Measurements from ENCODE around the gene LNPEP.

LNPEP gene

GRCh38 chr5:96957254-96958049, 21.6 kb downstream of the LNPEP start:
- DNase-seq = no peak

DNA sequence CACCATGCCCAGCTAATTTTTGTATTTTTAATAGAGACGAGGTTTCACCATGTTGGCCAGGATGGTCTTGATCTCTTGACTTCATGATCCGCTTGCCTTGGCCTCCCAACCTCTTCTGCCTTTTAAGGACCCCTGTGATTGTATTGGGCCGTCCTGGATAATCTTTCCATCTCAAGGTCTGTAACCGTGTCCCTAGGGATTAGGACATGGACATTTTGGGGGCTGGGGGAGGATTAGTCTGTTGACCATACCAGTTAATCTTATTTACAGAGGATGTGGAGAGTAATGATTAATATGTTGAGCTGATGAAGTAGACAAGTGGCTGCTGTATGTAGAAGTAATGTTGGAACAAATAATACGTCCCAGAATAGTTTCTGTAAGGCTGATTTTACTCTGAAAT, 23.1 kb downstream of the LNPEP start:
- DNase-seq = no peak

- no peak for DNase-seq
These were observed 25.2 kb downstream of the LNPEP start for GRCh38 chr5:96961053-96961452.

- no peak for DNase-seq
These were observed 26.7 kb downstream of the LNPEP start for GRCh38 chr5:96962540-96962991.

GRCh38 chr5:96963267-96963666, 27.4 kb downstream of the LNPEP start:
- peak in 13 of 56 donors; percentile 2 to 35 (median 6) for DNase-seq

DNA sequence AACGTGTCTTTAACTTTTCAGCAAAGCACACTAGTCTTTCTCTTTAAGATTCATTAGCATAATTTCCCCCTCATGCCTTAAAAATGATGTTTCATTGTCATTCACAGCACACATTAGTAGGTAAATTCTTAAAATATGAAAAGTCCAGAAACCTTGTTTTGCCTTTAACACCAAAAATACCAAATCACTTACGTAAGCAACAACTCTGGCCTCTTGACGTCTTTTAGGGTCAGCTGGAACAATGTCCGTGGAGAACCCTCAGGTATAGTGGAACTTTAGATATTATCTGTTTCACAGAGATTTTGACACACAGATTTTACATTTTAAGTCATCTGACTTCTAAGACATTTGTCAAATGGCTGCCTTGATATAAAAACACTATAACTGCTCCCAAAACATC, 30.9 kb downstream of the LNPEP start:
- no peak for DNase-seq

DNA sequence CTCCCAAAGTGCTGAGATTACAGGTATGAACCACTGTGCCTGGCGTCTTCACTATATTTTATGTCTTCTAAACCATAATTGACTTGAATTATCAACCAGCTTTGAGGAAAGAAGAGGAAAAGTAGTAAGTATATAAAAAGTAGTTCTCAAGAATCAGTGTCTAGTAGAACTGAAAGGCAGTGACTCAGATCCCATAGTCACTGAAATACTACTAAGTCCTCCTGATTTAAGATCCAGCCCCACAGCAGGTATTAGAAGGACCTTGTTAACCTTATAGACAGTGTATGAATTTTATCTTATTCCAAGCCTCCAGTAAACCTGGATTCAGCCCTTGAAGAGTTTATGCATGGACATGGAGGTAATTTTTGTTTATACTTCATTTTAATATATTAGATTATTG, 31.5 kb downstream of the LNPEP start:
- DNase-seq = no peak

GRCh38 chr5:96968074-96968473, 32.2 kb downstream of the LNPEP start:
- no peak for DNase-seq

- peak in 2 of 56 donors; percentile 1 to 2 for DNase-seq
These were observed 32.7 kb downstream of the LNPEP start for GRCh38 chr5:96968614-96969013.

DNA sequence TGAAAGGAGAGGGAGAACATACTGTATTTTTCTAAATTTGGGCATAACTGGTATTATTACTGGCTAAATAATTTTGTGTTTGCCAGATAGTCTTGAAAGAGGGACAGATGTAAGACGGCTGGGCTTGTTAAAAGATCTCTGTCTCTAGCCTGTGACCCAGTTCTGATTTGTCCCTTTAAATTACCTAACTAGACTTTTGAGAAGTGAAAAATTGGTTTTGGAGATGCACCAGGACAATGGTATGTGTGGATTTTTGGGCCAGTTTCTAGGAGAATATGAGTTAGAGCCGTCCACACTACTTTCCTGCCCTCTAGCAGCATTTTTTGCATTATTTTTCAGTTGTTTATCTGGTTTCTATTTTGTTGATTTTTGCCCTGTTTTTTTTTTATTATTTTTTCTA, 33.5 kb downstream of the LNPEP start:
- DNase-seq = no peak

- DNase-seq = no peak
These were observed 36.9 kb downstream of the LNPEP start for GRCh38 chr5:96972599-96973334.

- no peak for DNase-seq
These were observed 37.9 kb downstream of the LNPEP start for GRCh38 chr5:96973532-96974401.

DNA sequence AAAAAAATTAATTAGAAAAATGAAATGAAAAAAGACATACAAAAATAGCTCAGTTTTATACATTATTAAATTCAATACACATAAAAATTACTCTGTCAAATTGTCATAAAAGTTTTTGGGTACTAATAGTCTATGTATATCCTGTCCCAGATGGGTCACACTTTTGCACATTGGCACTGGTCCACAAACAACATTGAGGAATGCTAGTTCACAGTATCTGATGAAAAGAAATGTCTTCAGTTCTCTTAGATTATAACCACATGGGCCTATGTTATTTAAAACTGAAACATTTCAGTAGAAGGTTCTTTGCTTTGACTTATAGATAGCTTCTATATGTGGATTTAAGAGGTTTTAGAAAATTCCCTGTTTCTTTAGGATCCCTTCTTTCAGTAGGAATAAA, 39.8 kb downstream of the LNPEP start:
- no peak for DNase-seq

GRCh38 chr5:96977228-96977627, 41.3 kb downstream of the LNPEP start:
- DNase-seq = no peak

- DNase-seq = no peak
These were observed 43.1 kb downstream of the LNPEP start for GRCh38 chr5:96978812-96979449.

GRCh38 chr5:96984506-96985192, 48.8 kb downstream of the LNPEP start:
- no peak for DNase-seq

DNA sequence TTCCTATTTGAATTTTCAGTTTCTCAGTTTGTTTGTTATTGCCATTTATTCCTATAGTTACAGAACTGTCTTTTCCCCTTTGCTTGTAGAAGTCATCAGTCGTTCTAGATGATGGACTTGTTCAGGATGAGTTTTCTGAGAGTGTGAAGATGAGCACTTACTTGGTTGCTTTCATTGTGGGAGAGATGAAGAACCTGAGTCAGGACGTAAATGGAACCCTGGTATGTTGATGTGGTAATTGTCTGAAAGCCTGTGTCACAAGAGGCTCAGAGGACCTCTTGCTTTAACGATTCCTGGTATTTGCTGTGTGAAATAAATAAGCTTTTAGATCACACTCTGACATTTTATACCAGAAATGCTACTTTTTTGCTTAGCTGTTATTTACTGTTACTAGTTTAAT, 50.6 kb downstream of the LNPEP start:
- no peak for DNase-seq

DNA sequence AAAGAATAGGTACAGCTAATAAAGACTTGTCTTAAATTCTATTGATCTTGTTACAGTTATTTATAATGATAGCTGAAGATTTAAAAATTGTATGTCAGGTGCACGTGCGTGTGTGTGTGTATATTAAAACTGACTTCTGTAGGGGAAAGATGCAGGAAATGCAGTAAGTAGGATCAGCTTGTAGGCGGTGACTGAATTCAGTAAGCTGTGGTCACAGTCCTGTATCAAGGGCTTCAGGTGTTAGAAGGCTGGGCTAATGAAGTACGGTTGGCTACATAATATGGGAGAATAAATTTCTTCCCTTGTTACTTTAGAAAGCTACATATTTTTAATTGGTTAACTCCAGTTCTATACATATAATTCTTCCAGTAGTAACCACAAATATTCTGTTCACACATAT, 54.2 kb downstream of the LNPEP start:
- DNase-seq = no peak

GRCh38 chr5:96991708-96992107, 55.8 kb downstream of the LNPEP start:
- no peak for DNase-seq

DNA sequence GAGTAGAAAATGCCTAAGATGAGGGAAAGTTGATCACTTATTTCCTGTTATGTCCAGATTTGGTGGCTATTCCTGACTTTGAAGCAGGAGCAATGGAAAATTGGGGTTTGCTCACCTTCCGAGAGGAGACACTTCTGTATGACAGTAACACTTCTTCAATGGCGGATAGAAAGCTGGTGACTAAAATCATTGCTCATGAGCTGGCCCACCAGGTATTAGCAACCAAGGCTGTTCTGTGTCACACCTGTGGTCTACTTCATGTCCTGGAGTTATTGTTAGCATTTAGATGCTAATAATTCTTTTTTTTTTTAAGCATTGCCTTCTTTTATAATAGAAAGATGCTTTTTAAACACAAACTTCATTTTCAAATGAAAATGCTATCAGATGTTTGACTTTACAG, 57.9 kb downstream of the LNPEP start:
- DNase-seq = no peak

- no peak for DNase-seq
These were observed 58.6 kb downstream of the LNPEP start for GRCh38 chr5:96994493-96994892.

All from nucleus accumbens (tissue), 56 donors.